Ovary (tissue), 9 donors: ENCODE results near the gene STOM. TPM values are rescaled to one million over a fixed set of nuclear protein-coding genes. Genes with fewer than 3 reads are reported as not detected.
"Not testable (repeated sequence)": the region's sequence is repeated elsewhere in the genome, so short reads cannot be mapped to it uniquely, and the experiment has no call there.

Experiments
- DNase-seq, 5 donors: peaks; one replicate each; pipeline ENCODE4 v3.0.0-alpha.2; 2019 to 2020
- H3K27ac ChIP-seq, 2 donors: fragments of 200-600 bp; one replicate each; pipeline versions ENCODE4 v1.5.1 to v1.8.0; 2019 to 2022
- H3K27me3 ChIP-seq: fragments of 200-600 bp; one replicate; pipeline ENCODE4 v1.8.0; 2022
- H3K36me3 ChIP-seq: fragments of 200-600 bp; sonication (generic); one replicate; pipeline ENCODE4 v1.5.1; 2019
- H3K4me1 ChIP-seq: one replicate; pipeline ENCODE4 v1.8.1; 2013; ENCODE audit warnings: mild to moderate bottlenecking, moderate library complexity; ENCODE audit not compliant: insufficient read depth
- H3K4me3 ChIP-seq: fragments of 200-600 bp; sonication (generic); one replicate; pipeline ENCODE4 v1.5.1; 2017
- H3K9me3 ChIP-seq, 2 donors: fragments of 200-600 bp in 1 of 2; sonication (generic) in 1 of 2; one replicate each; pipeline versions ENCODE4 v1.5.1 to v1.8.1; 2013 to 2019; ENCODE audit warnings: mild to moderate bottlenecking in 1 of 2, moderate library complexity in 1 of 2
- CTCF ChIP-seq, 3 donors: fragments of 450-650 bp in 2 of 3; fragments of 200-600 bp in 1 of 3; IDR thresholded peaks; one replicate each; pipeline versions ENCODE4 v1.5.1 to v1.8.0; 2016 to 2022; ENCODE audit warnings: antibody characterized with exemption in 3 of 3, mild to moderate bottlenecking in 1 of 3
- EP300 ChIP-seq: sonication (generic); formaldehyde crosslinking; IDR thresholded peaks from one replicate; pipeline ENCODE4 v1.6.1; 2017; ENCODE audit warnings: antibody characterized with exemption
- POLR2A ChIP-seq: fragments of 450-650 bp; IDR thresholded peaks from one replicate; pipeline ENCODE4 v1.6.1; 2017; ENCODE audit warnings: antibody characterized with exemption, mild to moderate bottlenecking, moderate library complexity
- WGBS, 3 donors: extraction: QIAGEN DNeasy Blood & Tissue Kit in 1 of 3; methylation state at CpG; one replicate each; pipeline versions ENCODE4 v1.1.5 to v1.1.7; 2013 to 2017; 5-methylcytosine and 5-hydroxymethylcytosine counted together
- intact Hi-C, 4 donors: fragments of 100-400 bp; cut with DNase I; formaldehyde crosslinking; loops; one replicate each; pipeline versions ENCODE4 v1.11.0 to v1.15.1; 2022 to 2023
- polyA plus RNA-seq, 2 donors: library from polyadenylated mRNA; stranded (reverse); fragments of 200-250 nt in 1 of 2; fragments of 350-450 nt in 1 of 2; fragmentation: Illumina TruSeq in 1 of 2; extraction: RNeasy Lipid Tissue Mini Kit (QIAGEN cat#74804) in 1 of 2; gene quantifications; one replicate each; pipeline ENCODE4 v1.2.3, GENCODE V29; 2013 to 2014
- total RNA-seq, 7 donors: library from RNA; depleted of rRNA in 2 of 7; stranded (reverse); fragments of >200 nt in 2 of 7; fragmentation: NEBNext Ultra II Directional in 3 of 7; extraction: Animal tissue kit (Norgen Biotek cat#: 25700) in 3 of 7; gene quantifications; one replicate each; pipeline versions ENCODE4 v1.1.0 to v1.2.4, GENCODE V29; 2016 to 2023
- donor health status: DM: no; HTN: no; CAD: no; lungs with moderate emphysema.
- donor health status: DM: no; HTN: no; CAD: no.
- donor health status: Bipolar disorder and iron deficiency.
- donor health status: DM: yes; HTN: yes; CAD: no.
- donor health status: DM: no; HTN: no; CAD: no.
- donor health status: DM: yes; HTN: yes; CAD: no.

Gene STOM
- total and polyA plus RNA-seq, 9 donors, result 73.1 to 205 (median 164) TPM

DNA sequence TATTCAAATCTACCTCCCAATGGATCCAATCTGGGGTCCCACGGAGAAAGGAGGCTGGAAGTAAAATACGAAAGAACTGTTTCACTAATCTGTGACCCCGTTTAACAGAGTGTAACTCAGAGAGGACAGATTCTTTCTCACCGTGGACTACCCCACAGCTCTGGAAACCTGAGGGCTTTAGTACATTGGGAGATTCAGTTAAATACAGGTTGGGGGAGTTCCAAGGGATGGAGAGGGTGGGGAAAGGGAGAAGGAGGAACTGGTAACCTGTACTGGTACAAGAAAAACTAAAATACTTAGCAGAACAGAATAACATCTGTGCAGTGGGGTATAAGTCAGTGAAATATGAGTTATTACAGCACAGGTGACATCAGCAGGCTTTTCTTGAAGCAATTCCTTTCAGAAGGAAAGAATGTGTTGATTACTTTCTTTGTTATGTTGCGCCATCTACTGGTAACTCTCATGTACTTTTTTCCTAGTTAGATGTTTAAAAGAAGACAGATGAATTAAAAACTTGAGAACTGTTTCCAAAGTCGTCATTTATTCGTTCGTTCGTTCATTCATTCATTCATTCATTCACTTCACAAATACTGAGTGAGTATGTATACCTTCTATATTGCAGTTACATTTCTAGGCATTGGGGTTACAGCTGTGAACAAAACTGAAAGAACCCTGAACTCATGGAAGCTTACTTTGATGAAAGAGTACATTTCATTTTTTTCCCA lies 30.0 kb upstream of the STOM start:
- intact Hi-C loops, result loop anchor here (2.0 to 5.0 kb wide), 3 partner anchors 79 to 188 kb away; no protein-coding TSS in a partner anchor
- H3K27ac ChIP-seq, result no peak overlapping the region
- H3K9me3 ChIP-seq, result no peaks in the 10 kb centered on the region
- TF ChIP-seq EP300, result no peak
- peak; percentile 63 to 79 (median 72) for TF ChIP-seq CTCF (IDR thresholded peaks at IDR 0.05)
- TF ChIP-seq POLR2A, result no peak
- no peaks in the 10 kb centered on the region for H3K27me3 ChIP-seq
- H3K4me3 ChIP-seq, result no peak overlapping the region
- H3K36me3 ChIP-seq, result no peaks in the 10 kb centered on the region
- no peaks in the 10 kb centered on the region for H3K4me1 ChIP-seq
- DNase-seq, result no peak
- WGBS, 3 donors, result 20 to 23% (median 23%) methylated on average over 9 of the region's 9 CpGs

DNA sequence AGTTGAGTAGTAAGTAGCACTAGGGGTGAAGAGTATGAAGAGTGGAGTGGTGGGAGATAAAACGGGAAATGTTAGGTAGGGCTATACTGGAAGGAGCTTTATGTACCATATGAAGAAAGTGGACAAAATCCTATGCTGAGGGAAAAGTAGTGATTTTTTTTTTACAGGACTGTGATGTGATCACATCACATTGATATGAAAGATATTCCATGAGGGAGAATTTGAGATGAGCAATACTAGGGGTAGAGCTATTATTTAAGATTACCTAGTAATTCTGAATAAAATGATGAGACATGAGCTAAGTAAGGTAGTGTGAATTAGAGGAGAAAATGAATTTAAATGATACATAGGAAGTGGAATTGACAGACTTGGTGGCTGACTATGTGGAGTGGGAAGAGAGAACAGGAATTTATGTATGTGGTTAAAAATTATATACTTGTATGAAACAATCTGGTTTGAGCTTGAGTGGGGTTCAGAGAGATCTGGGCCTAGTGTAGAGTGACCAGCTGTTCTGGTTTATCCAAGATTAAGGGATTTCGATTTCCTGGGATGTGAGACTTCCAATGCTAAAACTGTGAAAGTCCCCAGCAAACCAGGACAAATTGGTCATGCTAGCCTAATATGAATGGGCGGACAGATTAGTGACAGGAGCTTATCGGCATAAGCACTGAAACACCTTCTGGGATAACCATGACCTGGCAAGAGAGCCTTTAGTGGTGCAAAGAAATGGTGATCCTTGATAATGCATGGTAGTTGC lies 29.3 kb upstream of the STOM start:
- Histone ChIP-seq H3K4me1 (no peaks in the 10 kb centered on the region), H3K27ac (no peak overlapping the region), H3K4me3 (no peak overlapping the region), H3K27me3 (no peaks in the 10 kb centered on the region), H3K9me3 (no peaks in the 10 kb centered on the region), H3K36me3 (no peaks in the 10 kb centered on the region)
- no peak for TF ChIP-seq CTCF (IDR thresholded peaks at IDR 0.05)
- TF ChIP-seq POLR2A, result no peak
- no peak for TF ChIP-seq EP300
- no peak for DNase-seq
- intact Hi-C loops, result loop anchor here in 3 of 4 donors (2.0 to 5.0 kb wide), 3 partner anchors 79 to 187 kb away; no protein-coding TSS in a partner anchor
- 85 to 88% (median 88%) methylated on average over 4 of the region's 4 CpGs for WGBS, 3 donors

- no peaks in the 10 kb centered on the region for H3K9me3 ChIP-seq
- no peak for DNase-seq
- no peak overlapping the region for H3K4me3 ChIP-seq
- WGBS, 3 donors, result 86 to 88% (median 88%) methylated on average over 5 of the region's 5 CpGs
- H3K36me3 ChIP-seq, result no peaks in the 10 kb centered on the region
- no peak overlapping the region for H3K27ac ChIP-seq
- TF ChIP-seq POLR2A (no peak), EP300 (no peak), CTCF (IDR thresholded peaks at IDR 0.05) (no peak)
- intact Hi-C loops, result loop anchor here in 3 of 4 donors (2.0 to 5.0 kb wide), 3 partner anchors 78 to 186 kb away; no protein-coding TSS in a partner anchor
- H3K4me1 ChIP-seq, result no peaks in the 10 kb centered on the region
- no peaks in the 10 kb centered on the region for H3K27me3 ChIP-seq
Measured at GRCh38 chr9:121398374-121398773, 28.3 kb upstream of the STOM start.

DNA sequence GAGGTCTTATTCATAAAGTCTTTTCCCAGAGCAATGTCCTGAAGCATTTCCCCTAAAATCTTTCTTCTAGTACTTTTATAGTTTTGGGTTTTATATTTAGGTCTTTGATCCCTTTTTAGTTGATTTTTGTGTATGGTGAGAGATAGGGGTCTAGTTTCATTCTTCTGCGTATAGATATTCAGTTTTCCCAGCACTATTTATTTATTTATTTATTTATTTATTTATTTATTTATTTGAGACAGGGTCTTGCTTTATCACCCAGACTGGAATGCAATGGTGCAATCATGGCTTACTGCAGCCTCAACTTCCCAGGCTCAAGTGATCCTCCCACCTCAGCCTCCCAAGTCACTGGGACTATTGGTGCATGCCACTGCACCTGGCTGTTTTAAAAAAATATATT lies 27.2 kb upstream of the STOM start:
- not testable (repeated sequence) for H3K4me1 ChIP-seq, H3K9me3 ChIP-seq, H3K27ac ChIP-seq, H3K36me3 ChIP-seq, H3K4me3 ChIP-seq, DNase-seq, H3K27me3 ChIP-seq
- intact Hi-C loops, result loop anchor here in 3 of 4 donors (5.0 kb wide), 2 partner anchors 175 to 185 kb away; no protein-coding TSS in a partner anchor
- WGBS, 3 donors, result 100% methylated on average over 1 of the region's 1 CpG

GRCh38 chr9:121395558-121395957 lies 25.5 kb upstream of the STOM start:
- H3K27me3 ChIP-seq, result no peaks in the 10 kb centered on the region
- DNase-seq, result no peak
- intact Hi-C loops, result loop anchor here in 3 of 4 donors (5.0 kb wide), 2 partner anchors 173 to 183 kb away; no protein-coding TSS in a partner anchor
- no peaks in the 10 kb centered on the region for H3K4me1 ChIP-seq
- H3K9me3 ChIP-seq, result no peaks in the 10 kb centered on the region
- H3K36me3 ChIP-seq, result no peaks in the 10 kb centered on the region
- no peak overlapping the region for H3K4me3 ChIP-seq
- TF ChIP-seq CTCF (IDR thresholded peaks at IDR 0.05) (no peak), POLR2A (no peak), EP300 (no peak)
- no peak overlapping the region for H3K27ac ChIP-seq
